B cell (primary cell): ENCODE data around the gene CERS6.

ENCODE experiments used
- EZH2 ChIP-seq: IDR thresholded peaks from 2 replicates; pipeline ENCODE4 v1.6.1; 2012; ENCODE audit warnings: borderline replicate concordance, low read depth, mild to moderate bottlenecking, moderate library complexity, low read length; ENCODE audit not compliant: insufficient read depth, poor library complexity, severe bottlenecking
- TF ChIP-seq, protein P1 (sequence below): fragments of 200-600 bp; IDR thresholded peaks from one replicate; pipeline ENCODE4 v1.8.0; 2022; ENCODE audit warnings: antibody characterized with exemption, mild to moderate bottlenecking

DNA sequence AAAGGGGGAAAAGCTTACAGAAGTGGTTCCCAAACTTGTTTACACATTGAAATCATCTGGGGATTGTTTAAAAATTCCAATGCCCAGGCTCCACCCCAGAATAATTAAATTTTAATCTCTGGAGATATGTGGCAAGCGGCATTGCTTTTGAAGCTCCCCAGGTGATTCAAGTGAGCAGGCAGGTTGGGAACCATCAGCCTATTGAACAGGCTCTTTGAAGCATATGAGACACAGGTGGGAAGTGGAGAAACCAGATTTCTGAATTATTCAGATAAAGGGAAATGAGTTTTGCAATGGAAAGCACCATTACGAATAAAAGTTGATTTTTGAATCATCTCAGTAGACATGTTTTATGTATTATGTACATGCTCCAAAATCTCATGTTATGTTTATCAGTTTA lies 288.8 kb downstream of the CERS6 start:
- TF ChIP-seq, protein P1, sequence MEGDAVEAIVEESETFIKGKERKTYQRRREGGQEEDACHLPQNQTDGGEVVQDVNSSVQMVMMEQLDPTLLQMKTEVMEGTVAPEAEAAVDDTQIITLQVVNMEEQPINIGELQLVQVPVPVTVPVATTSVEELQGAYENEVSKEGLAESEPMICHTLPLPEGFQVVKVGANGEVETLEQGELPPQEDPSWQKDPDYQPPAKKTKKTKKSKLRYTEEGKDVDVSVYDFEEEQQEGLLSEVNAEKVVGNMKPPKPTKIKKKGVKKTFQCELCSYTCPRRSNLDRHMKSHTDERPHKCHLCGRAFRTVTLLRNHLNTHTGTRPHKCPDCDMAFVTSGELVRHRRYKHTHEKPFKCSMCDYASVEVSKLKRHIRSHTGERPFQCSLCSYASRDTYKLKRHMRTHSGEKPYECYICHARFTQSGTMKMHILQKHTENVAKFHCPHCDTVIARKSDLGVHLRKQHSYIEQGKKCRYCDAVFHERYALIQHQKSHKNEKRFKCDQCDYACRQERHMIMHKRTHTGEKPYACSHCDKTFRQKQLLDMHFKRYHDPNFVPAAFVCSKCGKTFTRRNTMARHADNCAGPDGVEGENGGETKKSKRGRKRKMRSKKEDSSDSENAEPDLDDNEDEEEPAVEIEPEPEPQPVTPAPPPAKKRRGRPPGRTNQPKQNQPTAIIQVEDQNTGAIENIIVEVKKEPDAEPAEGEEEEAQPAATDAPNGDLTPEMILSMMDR = no peak
- no peak for TF ChIP-seq EZH2
